ENCODE results near the gene ZNF618.

DNA sequence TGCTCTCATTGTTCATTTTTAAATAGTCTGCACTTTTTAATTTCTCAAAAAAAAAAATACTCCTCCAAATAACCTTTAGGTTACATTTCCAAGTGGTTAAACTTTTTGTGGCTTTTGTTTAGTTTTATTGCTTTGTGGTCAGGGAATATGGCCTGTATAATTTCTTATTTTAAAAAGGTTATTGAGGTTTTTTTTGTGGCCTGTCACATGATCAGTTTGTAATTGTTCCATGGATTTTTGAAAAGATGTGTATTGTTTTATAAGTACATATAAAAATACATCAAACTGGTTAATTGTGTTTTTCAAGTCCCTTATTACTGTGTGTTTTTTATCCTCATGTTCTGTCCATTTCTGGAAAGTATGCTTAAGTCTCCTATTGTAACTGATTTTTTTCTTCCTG, 64.0 kb downstream of the ZNF618 start:
- TF ChIP-seq, protein P1, sequence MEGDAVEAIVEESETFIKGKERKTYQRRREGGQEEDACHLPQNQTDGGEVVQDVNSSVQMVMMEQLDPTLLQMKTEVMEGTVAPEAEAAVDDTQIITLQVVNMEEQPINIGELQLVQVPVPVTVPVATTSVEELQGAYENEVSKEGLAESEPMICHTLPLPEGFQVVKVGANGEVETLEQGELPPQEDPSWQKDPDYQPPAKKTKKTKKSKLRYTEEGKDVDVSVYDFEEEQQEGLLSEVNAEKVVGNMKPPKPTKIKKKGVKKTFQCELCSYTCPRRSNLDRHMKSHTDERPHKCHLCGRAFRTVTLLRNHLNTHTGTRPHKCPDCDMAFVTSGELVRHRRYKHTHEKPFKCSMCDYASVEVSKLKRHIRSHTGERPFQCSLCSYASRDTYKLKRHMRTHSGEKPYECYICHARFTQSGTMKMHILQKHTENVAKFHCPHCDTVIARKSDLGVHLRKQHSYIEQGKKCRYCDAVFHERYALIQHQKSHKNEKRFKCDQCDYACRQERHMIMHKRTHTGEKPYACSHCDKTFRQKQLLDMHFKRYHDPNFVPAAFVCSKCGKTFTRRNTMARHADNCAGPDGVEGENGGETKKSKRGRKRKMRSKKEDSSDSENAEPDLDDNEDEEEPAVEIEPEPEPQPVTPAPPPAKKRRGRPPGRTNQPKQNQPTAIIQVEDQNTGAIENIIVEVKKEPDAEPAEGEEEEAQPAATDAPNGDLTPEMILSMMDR (IDR thresholded peaks at IDR 0.05): no peak
- TF ChIP-seq POLR2A (IDR thresholded peaks at IDR 0.05) (no peak), POLR2AphosphoS5 (IDR thresholded peaks at IDR 0.05) (no peak)
